ENCODE results near the gene STARD5.
A peak's percentile ranks its signal among the peaks of the same experiment; 100 is the strongest.
"Not testable (repeated sequence)": the region's sequence is repeated elsewhere in the genome, so short reads cannot be mapped to it uniquely, and the experiment has no call there.

Gene STARD5

DNA sequence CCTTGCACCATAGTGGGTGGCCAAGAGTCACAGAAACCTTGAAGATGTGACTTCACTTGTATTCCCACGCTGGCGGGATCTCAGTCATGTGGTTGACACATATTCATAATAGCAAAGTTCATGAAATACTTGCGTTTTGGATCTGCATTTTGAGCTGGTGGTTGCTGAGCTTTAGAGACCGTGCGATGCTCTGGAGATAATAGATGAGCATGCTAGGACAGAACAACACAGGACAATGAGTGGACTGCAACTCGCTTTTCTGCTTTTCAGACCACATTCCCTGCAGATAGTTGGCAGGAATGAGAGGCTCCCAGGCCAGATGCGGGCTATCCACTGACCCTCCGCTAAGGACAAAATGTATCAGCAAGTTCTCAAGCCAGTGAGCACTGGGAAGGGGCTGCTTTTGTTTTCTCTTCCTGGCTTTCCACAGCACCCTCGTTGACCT, 13.8 kb upstream of the STARD5 start:
- FAIRE-seq (no peak), DNase-seq (ENCODE audit: insufficient read length, low spot score) (no peak)

DNA sequence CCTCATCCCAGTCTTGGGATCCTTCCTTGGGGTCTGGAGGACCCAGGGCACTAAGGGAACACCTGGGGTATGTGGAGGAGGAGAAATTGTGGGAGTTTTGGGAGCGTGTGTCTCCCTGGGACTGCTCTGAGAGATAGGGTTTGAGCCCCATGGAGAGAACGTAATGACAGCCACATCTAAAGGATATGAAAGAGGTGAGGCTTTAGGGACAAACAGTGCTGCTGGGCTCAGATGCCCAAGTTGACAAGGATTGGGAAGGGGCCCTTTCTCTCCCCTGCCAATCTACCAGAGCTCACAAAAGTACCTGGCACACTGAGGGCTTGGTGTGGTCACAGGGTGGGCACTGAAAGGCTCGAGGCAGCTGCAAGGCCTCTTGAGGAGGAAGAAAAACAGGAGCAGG, 13.3 kb upstream of the STARD5 start:
- DNase-seq (ENCODE audit: insufficient read length, low spot score) (no peak), FAIRE-seq (no peak)

DNA sequence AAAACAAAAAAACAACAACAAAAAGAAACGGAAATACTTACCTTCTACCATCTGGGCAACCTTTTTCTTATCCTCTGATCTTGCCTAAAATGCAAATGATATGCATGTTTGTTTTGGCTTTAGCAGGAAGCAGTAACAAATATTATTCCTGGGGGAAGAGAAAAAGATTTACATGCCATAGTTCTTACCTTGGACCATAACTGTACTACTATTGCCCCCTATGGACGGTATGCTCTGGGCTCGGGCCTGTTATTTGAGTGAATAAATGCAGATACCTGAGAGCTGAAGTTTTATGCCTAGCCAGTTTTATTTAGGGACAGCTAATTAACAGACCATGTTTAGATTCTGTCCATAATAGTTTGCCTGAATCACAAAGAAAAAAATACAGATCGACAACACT, 12.6 kb upstream of the STARD5 start:
- DNase-seq (ENCODE audit: insufficient read length, low spot score) (peak; percentile 17), FAIRE-seq (peak; percentile 63)

DNA sequence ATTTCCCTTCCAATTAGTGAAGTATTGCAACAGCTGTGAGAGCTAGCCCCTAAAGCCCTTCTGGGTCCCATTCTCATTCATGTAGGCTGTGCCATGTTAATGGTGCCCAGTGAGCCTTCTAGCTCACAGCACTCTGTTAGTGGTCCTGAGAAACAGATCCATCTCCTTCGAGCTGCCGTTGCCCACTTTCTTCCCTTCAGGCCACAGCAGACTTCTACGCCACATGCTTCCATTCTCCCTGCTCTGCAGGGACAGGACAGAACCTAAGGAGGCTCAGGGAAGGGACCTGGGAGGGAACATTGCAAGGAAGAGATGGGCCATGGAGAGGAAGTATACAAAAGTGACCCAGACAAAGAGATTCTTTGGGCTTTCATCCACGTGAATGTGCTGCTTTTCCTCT, 11.7 kb upstream of the STARD5 start:
- DNase-seq (ENCODE audit: insufficient read length, low spot score) (no peak), FAIRE-seq (no peak)

DNA sequence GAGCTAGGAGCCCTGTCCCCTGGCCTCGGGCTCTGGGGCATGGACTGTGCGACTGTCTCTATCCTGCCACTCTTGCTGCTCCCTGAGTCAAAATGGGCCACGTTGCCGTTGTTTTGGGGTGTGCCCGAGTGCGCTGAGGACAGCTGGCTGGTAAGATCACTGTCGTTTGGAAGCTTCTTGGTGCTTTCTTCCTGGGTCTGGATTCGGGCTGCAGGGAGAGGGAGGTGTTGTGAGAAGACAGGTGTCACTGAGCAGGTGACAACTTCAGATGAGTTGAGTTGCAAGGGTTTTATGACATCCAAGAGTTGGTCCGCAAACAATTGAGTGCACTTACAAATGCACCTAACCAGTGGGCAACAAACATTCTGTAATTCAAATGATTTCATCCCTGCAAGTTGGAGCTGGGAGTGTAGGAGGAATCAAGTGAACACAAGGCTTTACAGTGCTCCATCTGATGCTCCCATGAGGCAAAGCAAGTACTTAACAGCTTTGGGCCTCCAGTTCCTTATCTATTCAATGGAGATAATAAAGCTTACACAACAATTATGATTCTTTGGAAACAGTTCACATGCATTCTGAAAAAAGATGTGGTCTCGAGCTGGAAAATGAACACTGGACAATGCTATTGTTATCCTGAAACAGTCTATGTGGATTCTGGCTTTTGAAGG, 11.0 kb upstream of the STARD5 start:
- FAIRE-seq = no peak
- DNase-seq (ENCODE audit: insufficient read length, low spot score) = no peak

DNA sequence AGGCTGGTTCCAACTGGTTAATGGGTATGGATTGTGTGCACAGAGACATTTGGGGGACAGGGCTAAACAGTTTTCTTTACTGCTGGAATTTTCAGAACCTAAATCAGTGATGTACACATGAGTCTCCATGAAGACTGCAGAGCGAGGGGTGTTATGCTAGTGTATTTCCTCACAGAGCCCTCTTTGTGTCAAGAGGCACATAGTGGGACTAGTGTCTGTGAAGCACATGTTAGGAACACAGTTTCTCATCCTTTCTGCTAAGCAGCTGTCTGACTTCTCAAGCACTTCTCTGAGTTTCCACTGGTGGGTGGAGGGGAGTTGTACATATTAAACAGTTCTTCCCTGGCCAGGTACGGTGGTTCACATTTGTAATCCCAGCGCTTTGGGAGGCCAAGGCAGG, 9.4 kb upstream of the STARD5 start:
- DNase-seq (ENCODE audit: insufficient read length, low spot score) (no peak), FAIRE-seq (no peak)

DNA sequence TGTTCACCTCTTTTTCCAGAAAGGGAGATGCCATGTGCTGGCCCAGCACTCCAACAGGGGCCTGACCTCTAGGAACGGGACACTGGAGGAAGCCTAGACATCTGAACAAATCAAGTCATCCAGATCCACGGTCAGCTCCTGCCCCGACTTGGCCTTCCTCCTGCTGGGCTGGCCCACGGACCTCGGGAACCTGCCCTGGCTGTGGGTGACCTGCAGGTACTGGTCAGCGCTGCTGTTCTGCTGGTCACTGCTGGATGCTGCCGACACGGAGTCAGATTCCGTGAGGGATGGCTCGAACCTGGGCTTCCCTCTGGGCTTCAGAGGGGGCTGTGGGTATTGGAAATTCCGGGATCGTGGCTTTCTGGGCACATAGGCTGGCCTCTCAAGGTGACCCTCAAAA, 8.4 kb upstream of the STARD5 start:
- DNase-seq (ENCODE audit: insufficient read length, low spot score) (no peak), FAIRE-seq (no peak)

DNA sequence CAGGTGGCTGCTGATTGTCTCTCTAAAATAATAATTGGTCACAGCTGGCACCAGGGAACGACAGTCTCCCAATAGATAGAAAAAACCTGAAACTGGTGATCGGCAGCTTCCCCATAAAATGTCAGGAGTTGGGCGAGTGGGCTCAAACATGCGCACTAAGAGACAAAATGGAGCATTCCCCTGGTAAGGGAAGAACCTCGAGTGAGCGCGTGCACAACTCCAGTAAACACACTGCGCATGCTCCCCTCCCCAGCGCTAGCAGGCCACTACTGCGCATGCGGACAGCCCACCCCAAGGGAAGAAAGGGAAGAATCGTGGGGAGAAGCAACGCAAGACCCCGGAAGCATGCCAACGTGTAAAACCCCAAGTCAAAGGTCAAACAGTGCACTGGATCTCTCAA, 7.7 kb upstream of the STARD5 start:
- no peak for DNase-seq (ENCODE audit: insufficient read length, low spot score)
- FAIRE-seq = no peak

DNA sequence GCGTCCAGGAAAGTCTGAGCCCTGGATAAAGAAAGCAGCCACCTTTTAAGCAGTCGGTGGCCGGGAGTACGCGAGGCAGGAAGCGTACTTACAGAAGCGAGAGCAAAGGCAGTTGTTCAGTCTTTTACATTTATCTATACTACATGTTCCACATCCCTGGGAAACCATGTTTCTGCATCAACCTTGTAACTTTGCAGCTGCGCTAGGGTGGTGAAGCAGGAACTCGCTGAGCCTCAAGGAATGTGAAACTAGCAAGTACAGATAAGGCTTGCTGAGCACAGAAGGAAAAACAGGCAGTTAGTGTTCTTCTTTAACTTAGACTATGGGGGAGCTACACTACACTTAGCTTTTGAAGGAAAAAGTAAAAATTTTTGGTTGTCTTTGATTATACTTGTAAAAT, 7.2 kb upstream of the STARD5 start:
- not testable (repeated sequence) for FAIRE-seq; DNase-seq (ENCODE audit: insufficient read length, low spot score)

DNA sequence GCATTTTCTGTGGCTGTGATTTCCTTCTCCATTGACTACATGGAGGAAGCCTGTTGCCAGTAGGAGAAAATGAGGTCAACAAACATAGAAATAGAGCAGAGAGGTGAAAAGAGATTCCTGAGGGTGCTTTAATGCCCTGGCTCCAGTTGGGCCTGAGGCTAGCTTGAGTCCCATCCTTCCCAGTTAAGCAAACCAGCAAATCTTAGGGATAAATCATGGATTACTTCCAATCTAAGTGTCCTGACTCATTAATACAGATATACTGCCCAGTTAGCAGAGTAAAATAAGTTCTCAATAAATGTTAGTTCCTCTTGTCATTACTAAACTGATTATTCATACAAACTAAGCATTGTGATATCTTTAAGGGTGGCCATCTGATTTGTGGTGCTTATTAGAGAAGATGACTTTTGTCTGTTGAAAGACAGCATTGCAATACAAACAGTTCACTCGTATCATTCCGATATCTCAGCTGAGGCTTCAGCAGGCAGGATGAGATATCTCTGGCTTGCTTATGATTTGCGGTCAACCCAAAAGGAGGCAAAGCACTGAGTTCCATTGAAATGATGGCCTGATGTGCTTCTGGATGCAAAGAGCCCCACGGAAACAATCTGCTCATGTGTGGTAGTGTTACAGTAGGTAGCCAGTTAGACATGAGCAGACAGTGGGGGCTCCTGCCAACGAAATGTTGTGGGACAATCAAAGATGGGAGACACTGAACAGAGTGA, 6.6 kb upstream of the STARD5 start:
- DNase-seq (ENCODE audit: insufficient read length, low spot score) = no peak
- no peak for FAIRE-seq

DNA sequence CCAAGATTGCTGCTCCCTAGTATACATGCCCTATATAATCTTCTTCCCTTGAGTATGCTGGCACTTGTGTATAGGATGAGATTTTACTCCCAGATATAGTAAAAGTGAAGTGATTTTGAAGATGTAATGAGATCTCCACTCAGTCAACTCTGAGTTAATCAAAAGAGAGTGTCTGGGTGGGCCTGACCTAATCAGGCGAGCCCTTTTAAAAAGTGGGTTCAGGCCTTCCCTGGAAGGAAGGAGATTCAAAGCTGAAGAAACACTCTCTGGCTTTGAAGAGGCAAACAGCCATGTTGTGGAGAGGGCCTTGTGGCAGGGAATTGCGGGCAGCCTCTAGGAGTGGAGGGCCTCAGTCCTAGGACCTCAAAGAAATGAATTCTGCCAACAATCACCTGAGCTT, 5.5 kb upstream of the STARD5 start:
- no peak for FAIRE-seq
- DNase-seq (ENCODE audit: insufficient read length, low spot score) = no peak

DNA sequence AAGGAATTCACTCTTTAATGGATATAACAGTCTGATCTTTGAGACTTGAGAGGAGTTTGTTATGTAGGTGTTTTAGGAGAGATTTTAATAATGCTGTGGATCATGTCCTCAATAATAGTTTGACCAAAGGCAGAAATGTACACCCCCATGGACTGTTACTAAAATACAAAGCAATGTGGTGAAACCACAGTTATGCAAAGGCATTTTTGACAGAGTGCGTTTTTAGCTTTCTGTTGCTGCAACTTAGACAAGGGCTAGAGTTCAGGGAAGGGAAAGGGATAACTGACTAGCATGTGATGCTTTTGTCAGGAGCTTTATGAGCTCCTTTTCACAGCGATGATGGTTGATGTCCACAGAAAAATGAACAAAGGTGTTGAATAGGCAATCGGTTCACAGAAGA, 3.6 kb upstream of the STARD5 start:
- DNase-seq (ENCODE audit: insufficient read length, low spot score) (no peak), FAIRE-seq (no peak)

DNA sequence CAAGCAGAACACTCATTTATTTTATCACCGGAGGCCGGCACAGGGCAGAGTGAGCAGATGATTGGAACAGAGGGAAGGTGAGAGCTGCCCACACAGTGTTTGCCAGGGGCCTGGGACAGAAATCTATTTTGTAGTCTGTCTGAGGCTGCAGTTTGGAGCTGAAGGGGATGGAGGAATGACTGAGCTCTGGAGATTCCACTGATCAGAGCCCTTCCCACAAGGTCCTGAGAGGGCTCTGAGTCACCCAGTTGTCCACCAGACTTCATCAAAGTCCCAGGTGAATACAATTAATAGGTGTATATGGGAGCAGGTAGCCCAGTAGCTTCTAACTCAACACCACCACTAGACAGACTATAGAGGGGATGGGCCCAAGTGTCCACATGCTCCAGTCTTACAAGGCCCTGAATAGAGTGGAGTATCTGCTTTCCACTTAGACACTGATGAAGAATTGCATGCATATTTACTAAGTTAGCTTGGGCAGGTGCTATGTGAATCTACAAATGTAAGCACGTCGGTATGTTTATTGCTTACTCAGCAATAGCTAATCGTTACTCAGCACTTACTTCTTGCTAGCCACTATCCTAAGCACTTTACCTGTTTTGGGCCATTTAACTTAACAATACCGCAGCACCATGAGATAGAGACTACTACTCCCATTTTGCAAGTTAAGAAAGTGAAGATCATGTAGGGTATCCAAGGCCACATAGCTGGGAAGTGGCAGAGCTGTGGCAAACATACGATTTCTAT, 2.7 kb upstream of the STARD5 start:
- FAIRE-seq (no peak), DNase-seq (ENCODE audit: insufficient read length, low spot score) (no peak)

DNA sequence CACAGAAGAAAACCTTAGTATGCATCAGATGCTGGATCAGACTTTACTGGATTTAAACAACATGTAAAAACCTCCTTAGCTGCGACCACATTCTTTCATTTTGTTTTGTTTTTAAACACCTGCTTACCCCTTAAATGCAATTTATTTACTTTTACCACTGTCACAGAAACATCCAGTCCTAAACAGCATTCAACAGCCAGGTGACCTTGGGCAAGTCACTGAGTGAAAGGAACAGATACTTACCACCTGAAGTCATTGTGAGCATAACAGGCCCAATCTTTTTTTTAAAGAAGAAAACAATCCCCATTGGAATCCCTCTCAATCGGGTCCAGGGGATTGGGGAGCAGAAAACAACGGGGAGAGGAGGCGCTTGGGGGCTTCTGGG, 390 bp downstream of the STARD5 start:
- DNase-seq (ENCODE audit: insufficient read length, low spot score) = no peak
- no peak for FAIRE-seq

DNA sequence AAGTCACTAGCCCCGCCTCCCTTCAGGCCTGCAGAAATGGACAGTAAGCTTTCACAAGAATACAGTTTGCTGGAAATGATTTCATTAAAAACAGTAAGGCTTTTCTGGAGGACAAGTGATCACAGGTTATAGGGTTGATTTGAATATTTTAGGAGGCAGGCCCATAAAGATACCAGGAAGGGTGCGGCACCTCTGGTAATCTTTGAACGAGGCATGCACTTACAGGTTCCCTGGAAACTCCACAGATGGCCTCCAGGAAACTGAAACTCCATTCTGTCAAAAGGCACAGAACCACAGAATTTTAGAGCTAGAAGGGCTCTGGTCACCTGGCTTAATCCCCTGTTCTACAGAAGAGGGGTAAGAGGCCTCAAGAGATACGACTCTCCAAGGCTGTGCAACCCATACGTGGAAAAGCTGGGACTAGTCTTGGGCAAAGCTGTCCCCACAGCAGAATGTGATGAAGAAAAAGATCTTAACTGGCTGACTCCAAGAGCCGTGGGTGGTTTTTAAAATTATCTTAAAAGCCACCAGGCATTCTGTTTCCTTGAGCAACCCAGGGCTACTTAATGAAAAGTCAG, 1.2 kb downstream of the STARD5 start:
- DNase-seq (ENCODE audit: insufficient read length, low spot score) (no peak), FAIRE-seq (no peak)

DNA sequence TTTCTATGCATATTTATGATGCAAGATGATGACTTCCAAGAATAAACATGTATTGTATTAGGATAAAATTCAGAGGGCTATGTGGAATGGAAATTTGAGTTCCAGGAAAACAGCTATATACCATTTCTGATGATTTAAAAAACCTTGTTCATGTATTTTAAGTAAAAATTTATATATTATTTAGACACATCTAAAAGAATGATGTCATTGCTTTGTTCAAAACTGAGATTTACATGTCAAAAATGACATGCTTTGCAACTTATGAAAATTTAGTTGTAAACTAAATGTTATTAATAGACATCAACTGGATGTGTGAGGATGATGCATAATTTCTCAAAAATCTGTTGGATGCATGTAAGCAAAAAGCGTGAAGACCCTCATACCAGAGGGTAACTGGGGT, 2.3 kb downstream of the STARD5 start:
- no peak for FAIRE-seq
- no peak for DNase-seq (ENCODE audit: insufficient read length, low spot score)

DNA sequence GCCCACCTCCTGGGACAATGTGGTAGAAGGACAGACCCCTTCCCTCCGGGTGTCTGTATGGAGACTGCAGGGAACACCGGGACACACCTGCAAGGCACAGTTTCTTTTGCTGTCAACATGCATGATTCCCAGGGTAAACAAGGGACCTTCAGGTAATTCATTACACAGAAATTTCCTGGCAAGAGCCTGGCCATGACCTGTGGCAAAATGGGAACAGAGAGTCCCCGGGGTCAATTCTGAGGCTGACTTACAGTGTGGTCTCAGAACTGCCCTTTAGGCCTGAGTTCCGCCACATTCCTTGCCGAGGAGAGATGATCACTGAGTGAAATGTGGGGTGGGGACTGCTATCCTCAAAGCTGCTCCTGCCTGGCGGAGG, 6.3 kb downstream of the STARD5 start:
- FAIRE-seq = no peak
- no peak for DNase-seq (ENCODE audit: insufficient read length, low spot score)

DNA sequence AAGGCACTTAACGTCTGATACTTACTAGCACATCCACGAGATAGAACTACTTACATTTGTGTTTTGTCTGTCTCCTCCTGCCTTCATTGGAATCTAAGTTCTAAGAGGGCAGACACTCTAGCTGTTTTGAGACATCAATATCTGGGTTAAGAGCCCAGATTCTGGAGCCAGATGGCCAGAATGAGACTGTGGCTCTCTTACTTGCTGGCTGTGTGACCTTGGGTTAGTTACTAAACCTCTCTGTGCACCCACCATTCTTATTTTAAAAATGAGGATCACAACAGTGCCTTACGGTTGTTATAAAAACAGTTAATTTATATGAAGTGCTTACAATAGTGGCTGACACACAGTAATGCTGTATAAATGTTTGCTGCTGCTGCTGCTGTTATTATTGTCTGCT, 7.7 kb downstream of the STARD5 start:
- FAIRE-seq (peak; percentile 58), DNase-seq (ENCODE audit: insufficient read length, low spot score) (no peak)

DNA sequence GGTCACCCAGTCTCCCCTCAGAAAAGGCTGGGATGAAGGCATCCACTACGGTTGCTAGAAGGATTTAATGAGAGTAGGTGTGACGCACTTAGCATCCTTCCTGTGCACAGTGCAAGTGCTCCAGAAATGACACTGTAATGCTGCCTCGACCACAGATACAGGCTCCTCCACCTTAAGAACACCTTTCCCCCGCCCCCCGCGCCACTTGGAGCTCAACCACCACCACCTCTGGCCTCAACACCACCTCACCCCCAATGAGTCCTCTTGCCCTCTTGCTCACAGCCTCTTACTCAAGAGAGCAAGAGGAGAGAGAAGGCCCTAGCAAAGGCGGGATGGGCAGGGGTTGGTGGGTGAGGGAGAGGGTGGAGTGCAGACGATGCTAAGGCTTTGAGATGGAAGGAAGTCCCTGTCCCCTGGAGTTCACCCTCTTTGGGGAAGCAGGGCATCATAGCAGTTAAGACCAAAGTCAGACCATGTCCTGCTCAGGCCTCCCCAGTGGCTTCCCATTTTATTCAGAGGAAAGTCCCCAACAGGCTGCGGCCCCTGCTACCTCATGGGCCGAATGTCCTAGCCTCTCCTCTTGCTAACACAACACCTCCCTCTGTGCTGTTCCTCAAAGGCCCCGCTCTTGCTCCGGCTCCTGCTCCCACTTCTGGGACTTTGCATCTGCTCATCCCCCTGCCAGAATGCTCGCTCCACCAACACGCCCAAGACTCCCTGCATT, 8.3 kb downstream of the STARD5 start:
- FAIRE-seq (no peak), DNase-seq (ENCODE audit: insufficient read length, low spot score) (no peak)

DNA sequence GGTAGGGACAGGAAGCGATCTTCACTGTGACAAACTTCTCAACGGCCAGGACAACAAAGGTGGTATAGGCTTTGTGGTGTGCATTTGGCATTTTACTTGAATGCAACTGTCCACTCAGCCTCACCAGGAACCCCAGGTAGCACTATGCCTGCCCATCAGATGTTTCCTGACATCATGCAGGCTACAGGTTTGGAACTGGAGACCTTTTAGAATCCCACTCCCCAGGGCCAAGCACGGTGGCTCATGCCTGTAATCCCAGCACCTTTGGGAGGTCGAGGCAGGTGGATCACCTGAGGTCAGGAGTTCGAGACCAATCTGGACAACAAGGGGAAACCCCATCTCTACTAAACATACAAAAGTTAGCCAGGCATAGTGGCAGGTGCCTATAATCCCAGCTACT, 9.6 kb downstream of the STARD5 start:
- DNase-seq (ENCODE audit: insufficient read length, low spot score) (no peak), FAIRE-seq (no peak)

DNA sequence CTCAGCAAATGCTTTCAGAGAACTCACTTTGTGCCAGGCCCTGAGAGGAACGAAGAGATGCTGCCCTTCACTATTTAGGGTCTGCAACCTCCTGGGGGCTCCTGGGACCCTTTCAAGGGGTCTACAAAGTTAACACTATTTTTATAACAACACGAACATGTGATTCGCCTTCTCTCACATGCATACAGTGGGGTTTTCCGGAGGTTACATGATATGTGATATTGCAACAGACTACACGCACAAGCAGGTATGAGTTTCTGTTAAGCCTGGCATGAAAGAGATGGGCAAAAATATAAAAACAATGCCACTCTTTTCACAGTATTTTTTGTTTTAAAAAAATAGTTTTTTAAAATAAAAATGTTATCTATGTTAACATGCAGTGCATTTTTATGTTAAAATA, 10.3 kb downstream of the STARD5 start:
- DNase-seq (ENCODE audit: insufficient read length, low spot score) = no peak
- FAIRE-seq = no peak

All from GM19239 (cell line).